GM18519 (cell line): ENCODE measurements around the gene AJUBA.
"Not testable (repeated sequence)": the region's sequence is repeated elsewhere in the genome, so short reads cannot be mapped to it uniquely, and the experiment has no call there.

Experiments
- ATAC-seq: cut with Tn5 transposase; IDR thresholded peaks from one replicate; pipeline ENCODE4 v1.9.1; 2021; ENCODE audit warnings: mild to moderate bottlenecking, moderate library complexity; ENCODE audit not compliant: unreplicated experiment, low FRiP score

AJUBA gene

GRCh38 chr14:22981876-22982476 lies 375 bp downstream of the AJUBA start:
- ATAC-seq, result no peak

- no peak for ATAC-seq
Measured at GRCh38 chr14:22981090-22981875, 1.1 kb downstream of the AJUBA start.

DNA sequence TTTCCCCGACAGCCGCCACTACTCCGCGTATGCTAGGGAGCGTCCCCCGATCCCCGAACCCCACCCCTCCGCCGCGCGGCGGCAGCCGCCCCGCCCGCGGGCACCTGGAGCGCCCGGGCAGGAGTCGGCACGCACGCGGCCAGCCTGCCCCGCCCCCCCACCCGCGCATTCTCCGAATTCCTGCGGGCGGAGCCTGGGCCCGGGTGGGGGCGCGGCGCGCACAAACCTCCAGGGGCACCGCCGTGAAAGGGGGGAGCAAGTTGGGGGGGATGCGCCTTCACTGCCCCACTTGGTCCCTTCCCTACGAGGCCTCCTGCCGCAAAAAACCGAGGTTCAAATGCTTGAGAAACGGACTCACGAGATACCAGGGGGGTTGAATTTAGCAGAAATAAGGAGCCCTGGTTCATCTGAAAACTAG lies 1.7 kb downstream of the AJUBA start:
- no peak for ATAC-seq

DNA sequence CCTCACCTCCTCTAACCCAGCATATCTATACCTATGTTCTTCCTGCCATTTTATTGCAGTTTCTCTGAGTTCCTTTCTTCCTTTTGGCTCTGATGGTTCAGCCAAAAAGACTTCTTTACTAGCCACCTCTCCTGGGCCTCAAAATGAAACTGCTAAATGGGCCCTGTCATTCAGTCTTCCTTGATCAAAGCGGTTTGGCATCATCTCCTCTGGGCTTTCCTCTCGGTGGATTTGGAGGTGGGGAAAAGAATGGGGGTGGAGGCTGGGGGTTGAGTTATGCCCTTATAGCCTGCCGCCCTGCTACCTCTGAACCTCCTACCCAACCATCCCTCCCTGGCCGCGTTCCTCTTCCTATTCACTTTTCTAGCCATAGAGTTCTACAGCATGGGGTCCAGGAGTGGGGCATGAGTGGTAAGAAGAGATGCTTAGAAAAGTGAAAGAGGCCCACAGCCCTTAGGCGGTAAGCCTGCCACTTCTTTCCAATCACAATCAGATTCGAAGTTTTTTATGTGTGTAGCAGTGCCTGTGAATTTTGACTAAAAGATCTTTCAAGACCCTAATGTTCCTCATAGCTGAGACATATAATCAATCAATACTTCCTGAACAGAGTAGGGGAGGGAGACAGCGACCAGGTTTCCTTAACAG lies 2.5 kb downstream of the AJUBA start:
- ATAC-seq, result no peak

DNA sequence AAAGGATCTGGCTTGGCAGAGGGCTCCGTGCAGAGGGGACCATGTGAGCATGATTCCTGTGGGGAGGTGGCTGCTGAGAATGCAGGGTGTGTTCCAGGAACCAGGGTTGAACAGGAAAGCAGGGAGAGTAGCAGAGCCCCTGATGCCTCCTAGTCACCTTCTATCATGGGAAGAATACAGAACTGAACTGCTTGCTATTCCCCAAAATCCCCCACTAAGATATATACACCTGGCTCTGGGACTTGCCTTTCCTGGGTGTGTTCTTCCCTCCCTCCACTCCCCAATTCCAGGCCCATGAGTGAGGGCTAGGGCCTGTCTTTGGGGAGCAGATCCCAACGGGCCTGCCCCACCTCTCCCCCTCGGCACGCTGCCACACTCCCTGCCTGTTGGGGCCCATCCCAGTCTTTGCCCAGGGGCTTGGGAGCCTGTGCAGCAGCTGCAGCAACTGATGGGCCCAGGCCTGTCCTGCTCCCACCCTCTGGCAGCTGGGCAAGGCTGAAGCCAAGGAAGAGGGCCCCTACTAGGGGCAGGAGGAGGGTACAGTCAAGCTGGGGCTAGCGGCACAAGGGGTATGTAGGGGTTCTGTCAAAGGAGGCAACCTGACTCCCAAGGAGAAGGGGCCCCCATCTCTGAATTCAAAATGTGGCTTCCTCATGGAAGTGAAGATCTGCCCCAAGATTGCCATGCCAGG lies 3.2 kb downstream of the AJUBA start:
- no peak for ATAC-seq

- no peak for ATAC-seq
Measured at GRCh38 chr14:22978487-22978837, 3.9 kb downstream of the AJUBA start.

GRCh38 chr14:22977684-22978486 lies 4.5 kb downstream of the AJUBA start:
- ATAC-seq, result no peak

GRCh38 chr14:22977434-22977683 lies 5.0 kb downstream of the AJUBA start:
- ATAC-seq, result no peak

- no peak for ATAC-seq
Measured at GRCh38 chr14:22976620-22977433, 5.5 kb downstream of the AJUBA start.

GRCh38 chr14:22974530-22975313 lies 7.6 kb downstream of the AJUBA start:
- no peak for ATAC-seq

DNA sequence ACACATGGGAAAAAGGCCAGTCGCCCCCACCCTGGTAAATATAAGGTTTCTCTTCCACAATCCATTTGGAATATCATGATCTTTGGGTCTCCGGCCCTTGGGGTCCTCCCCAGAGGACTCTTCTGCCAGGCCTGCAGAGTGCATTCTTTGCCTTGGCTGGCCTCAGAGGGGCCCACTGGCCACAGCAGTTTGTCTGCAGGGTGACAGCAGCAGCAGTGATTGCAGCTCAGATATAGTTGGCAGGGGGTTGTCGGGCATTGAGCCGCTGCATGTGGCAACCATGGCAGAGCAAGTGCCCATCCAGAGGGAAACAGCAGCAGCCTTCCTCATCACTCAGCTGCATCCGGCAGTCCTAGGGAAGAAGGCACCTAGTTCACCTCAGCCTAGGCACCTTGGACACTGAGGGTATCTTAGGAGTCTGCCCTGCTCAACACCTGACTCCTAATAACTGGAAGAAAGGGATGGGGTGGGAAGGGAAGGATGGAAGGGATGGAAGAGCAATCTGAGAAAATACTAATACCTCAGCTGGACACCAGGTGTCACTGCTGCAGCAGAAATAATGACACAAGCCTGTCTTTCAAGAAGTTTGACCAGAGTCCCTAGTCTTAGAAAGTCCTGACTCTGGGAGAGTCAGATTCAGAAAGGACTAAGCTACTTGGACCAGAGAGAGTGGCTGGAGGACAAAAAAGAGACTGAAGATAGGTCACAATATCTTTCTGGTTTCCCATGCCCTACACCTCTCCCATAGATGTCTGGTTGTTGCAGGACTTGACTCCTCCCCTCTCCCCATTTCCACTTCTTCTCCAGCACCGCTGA lies 8.9 kb downstream of the AJUBA start:
- ATAC-seq, result no peak

GRCh38 chr14:22972313-22972930 lies 9.9 kb downstream of the AJUBA start:
- ATAC-seq, result no peak

DNA sequence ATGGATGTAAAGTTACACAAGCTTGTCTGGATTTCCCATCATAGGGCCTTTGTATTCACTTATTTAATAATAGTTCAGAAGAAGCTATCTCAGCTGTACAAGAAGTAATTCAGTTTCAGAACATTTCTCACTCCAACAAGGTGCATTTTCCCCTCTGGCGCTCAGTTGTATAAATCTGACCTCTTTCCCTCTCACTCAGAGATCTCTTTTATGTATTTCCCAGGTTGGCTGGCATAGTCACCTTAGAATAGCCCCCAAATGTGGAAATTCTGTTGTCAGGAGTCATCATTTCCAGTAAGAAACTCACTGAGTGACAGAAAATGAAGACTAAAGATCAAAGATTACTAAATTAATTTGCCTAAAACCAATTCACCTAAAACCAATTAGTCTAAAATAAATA lies 11.2 kb downstream of the AJUBA start:
- ATAC-seq, result no peak

DNA sequence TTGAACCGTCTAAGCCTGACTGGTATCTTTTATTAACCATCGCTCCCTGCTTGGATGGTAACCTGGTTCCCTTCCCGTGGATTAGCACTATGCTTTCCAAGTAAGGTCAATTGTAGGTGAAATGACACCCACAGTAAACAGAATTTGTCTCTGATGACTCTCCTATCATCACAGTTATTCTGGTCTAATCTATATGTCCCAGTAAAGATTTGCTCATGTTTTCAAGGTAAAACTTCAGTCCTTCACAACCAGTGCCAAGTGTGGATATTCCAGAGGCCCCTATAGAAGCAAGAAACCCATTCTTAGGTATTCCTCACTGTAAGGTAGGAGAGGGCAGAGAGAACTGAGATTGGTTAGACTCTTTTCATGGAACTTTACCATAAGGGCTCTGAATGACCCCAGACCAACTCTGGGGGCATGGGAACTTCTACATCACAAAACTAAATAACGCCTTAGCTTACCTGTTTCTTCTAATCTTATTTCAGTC lies 15.5 kb downstream of the AJUBA start:
- no peak for ATAC-seq

DNA sequence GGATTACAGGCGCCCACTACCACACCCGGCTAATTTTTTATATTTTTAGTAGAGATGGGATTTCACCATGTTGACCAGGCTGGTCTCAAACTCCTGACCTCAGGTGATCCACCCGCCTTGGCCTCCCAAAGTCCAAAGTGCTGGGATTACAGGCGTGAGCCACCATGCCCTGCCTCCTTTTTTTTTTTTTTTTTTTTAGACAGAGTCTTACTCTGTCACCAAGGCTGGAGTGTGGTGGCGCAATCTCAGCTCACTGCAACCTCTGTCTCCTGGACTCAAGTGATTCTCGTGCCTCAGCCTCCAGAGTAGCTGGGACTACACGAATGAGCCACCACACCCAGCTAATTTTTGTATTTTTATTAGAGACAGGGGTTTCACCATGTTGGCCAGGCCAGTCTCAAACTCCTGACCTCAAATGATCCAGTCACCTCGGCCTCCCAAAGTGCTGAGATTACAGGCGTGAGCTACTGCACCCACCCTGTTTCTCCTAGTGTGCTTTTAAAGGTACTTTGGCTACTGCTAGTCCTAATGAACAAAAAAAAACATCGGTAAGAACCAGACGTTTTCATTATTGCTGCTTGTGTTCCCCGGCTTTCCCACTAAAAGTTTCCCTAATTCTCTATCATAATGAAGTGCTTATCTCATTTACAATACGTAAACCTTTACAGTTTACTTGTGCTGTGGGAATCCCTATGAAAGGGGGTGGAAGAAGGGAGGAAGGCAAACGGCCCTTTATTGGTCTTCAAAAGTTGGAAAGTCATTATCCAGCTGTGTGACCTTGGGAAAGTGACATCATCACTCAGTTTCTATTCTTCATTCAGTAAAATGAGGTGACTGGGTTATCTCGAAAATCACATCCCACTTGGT lies 16.2 kb downstream of the AJUBA start:
- ATAC-seq, result not testable (repeated sequence)

DNA sequence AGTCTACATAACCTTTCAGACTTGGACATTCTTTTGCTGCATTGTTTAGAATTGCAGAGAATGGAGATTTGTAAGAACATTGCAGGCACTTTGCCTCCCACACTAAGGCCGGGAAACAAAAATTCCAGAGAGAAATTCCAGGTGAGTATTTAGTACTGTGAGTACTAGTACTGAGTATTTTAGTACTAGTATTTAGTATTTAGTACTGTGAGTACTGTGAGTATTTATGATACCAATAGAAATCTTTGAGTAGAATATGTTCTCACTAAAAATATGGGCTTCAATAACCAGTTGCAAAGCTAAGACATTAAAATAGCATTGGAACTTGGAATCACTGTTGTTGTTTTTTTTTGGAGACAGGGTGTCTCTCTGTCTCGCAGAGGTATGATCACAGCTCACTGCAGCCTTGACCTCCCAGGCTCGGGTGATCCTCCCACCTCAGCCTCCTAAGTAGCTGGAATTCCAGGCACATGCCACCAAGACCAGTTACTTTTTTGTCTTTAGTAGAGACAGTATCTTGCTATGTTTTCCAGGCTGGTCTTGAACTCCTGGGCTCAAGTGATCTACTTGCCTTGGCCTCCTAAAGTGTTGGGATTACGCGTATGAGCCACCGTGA lies 20.2 kb downstream of the AJUBA start:
- ATAC-seq, result no peak
